NCI-H446 (cell line): ENCODE data around the gene PKD1.

ENCODE experiments used
- DNase-seq, 2 experiments: peaks; one replicate each; lab custom pipeline; 2025; lab: John Stamatoyannopoulos, UW

The PKD1 gene

GRCh38 chr16:2170080-2170479 lies 34.4 kb upstream of the PKD1 start:
- DNase-seq: no peak

GRCh38 chr16:2167068-2167638 lies 31.5 kb upstream of the PKD1 start:
- DNase-seq: no peak

GRCh38 chr16:2166263-2167067 lies 30.8 kb upstream of the PKD1 start:
- no peak for DNase-seq

- DNase-seq: no peak
These were observed 30.2 kb upstream of the PKD1 start for GRCh38 chr16:2165861-2166260.

GRCh38 chr16:2163211-2163881 lies 27.6 kb upstream of the PKD1 start:
- DNase-seq: no peak

GRCh38 chr16:2162676-2163118 lies 27.0 kb upstream of the PKD1 start:
- DNase-seq: no peak

GRCh38 chr16:2161911-2162310 lies 26.2 kb upstream of the PKD1 start:
- DNase-seq: no peak

GRCh38 chr16:2160915-2161551 lies 25.3 kb upstream of the PKD1 start:
- no peak for DNase-seq

GRCh38 chr16:2159175-2159838 lies 23.6 kb upstream of the PKD1 start:
- DNase-seq: no peak

- no peak for DNase-seq
These were observed 22.6 kb upstream of the PKD1 start for GRCh38 chr16:2158262-2158638.

- no peak for DNase-seq
These were observed 22.0 kb upstream of the PKD1 start for GRCh38 chr16:2157480-2158261.

GRCh38 chr16:2156849-2157224 lies 21.1 kb upstream of the PKD1 start:
- no peak for DNase-seq

- DNase-seq: no peak
These were observed 20.5 kb upstream of the PKD1 start for GRCh38 chr16:2155977-2156848.

GRCh38 chr16:2155091-2155950 lies 19.6 kb upstream of the PKD1 start, which contains the start of gene TRAF7:
TRAF7 (plus strand) TSS chr16:2155782; CDS start chr16:2163921, 8,139 bp downstream.
- DNase-seq: peak; percentile 98 to 99

- DNase-seq: no peak
These were observed 18.9 kb upstream of the PKD1 start for GRCh38 chr16:2154533-2155090.

- peak in 1 of 2 experiments; percentile 60 for DNase-seq
These were observed 17.2 kb upstream of the PKD1 start for GRCh38 chr16:2152695-2153506.

GRCh38 chr16:2151188-2152091 lies 15.7 kb upstream of the PKD1 start:
- no peak for DNase-seq
